ENCODE measurements around the gene GRAMD2A.
A peak's percentile ranks its signal among the peaks of the same experiment; 100 is the strongest.

GRAMD2A gene

DNA sequence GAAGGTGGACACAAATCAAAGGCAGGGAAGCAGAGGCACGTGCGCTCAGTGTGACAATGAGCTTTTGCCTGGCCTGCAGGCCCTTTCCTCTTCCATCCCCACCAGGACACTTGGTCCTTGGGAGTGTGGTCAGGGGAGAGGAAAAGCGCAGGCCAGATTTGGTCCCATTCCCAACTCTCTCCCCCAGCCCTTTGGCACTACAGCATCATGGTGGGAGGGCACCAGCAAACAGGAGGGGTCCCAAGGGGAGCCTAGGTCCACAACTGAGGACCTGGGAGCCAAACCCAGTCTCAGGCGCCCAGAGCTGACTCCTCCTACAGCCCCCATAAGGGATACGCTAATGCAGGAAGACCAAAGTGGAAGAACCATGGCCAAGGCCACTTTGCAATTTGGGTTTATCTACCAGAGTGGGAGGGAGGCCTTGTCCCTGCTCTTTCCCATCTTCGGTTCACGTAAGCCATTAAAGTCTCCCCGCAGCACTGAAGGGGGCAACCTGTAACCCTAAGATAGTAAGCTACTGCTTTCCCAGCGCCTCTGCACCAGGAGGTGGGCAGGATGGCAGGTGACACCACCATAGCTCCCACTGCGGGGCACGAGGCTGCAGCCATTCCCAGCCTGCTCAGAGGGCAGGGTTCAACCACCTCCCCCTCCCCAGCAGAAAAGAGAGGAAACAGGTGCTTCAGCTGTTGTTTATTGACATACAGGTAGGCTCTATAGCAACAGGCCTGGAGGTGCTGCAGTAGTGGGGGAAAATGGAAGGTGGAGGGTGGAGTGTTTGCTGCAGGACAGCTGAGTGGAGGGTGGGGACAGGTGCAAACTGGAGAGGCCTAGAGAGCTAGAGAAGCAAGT is 993 bp upstream of the GRAMD2A start:
- H3K9ac ChIP-seq (ENCODE audit: insufficient read length, low read depth): peak overlapping the region; percentile 33
- H3K27me3 ChIP-seq (ENCODE audit: insufficient read depth, insufficient read length): peaks cover 18% of the 10 kb centered on the region
- H3K9me3 ChIP-seq (ENCODE audit: insufficient read depth, low read length): no peaks in the 10 kb centered on the region
- H3K36me3 ChIP-seq (ENCODE audit: insufficient read depth, insufficient read length, low read length): peaks cover 54% of the 10 kb centered on the region
- TF ChIP-seq YY1 (IDR thresholded peaks at IDR 0.05; ENCODE audit: insufficient read depth, insufficient read length) (no peak), ZNF274 (IDR thresholded peaks at IDR 0.05; ENCODE audit: low read depth, low read length) (no peak), SUZ12 (IDR thresholded peaks at IDR 0.05; ENCODE audit: extremely low read depth, insufficient read depth, insufficient read length) (no peak)
- H3K4me1 ChIP-seq (ENCODE audit: insufficient read depth, insufficient read length): peaks cover 15% of the 10 kb centered on the region
- DNase-seq (ENCODE audit: low read depth, low spot score): no peak
- H3K4me3 ChIP-seq (ENCODE audit: insufficient read length, low read depth): no peak overlapping the region

- TF ChIP-seq SUZ12 (IDR thresholded peaks at IDR 0.05; ENCODE audit: extremely low read depth, insufficient read depth, insufficient read length) (no peak), YY1 (IDR thresholded peaks at IDR 0.05; ENCODE audit: insufficient read depth, insufficient read length) (no peak), ZNF274 (IDR thresholded peaks at IDR 0.05; ENCODE audit: low read depth, low read length) (no peak)
- Histone ChIP-seq H3K9ac (ENCODE audit: insufficient read length, low read depth) (peak overlapping the region; percentile 82), H3K9me3 (ENCODE audit: insufficient read depth, low read length) (no peaks in the 10 kb centered on the region), H3K27me3 (ENCODE audit: insufficient read depth, insufficient read length) (peaks cover 18% of the 10 kb centered on the region), H3K4me3 (ENCODE audit: insufficient read length, low read depth) (peak overlapping the region; percentile 58), H3K4me1 (ENCODE audit: insufficient read depth, insufficient read length) (peaks cover 9% of the 10 kb centered on the region), H3K36me3 (ENCODE audit: insufficient read depth, insufficient read length, low read length) (peaks cover 39% of the 10 kb centered on the region)
- DNase-seq (ENCODE audit: low read depth, low spot score): no peak
Observed at GRCh38 chr15:72197041-72197459, 537 bp downstream of the GRAMD2A start.

- Histone ChIP-seq H3K4me3 (ENCODE audit: insufficient read length, low read depth) (peak overlapping the region; percentile 58), H3K9ac (ENCODE audit: insufficient read length, low read depth) (peak overlapping the region; percentile 82), H3K27me3 (ENCODE audit: insufficient read depth, insufficient read length) (peaks cover 18% of the 10 kb centered on the region), H3K4me1 (ENCODE audit: insufficient read depth, insufficient read length) (peaks cover 9% of the 10 kb centered on the region), H3K36me3 (ENCODE audit: insufficient read depth, insufficient read length, low read length) (peaks cover 34% of the 10 kb centered on the region), H3K9me3 (ENCODE audit: insufficient read depth, low read length) (no peaks in the 10 kb centered on the region)
- no peak for DNase-seq (ENCODE audit: low read depth, low spot score)
- no peak for TF ChIP-seq SUZ12 (IDR thresholded peaks at IDR 0.05; ENCODE audit: extremely low read depth, insufficient read depth, insufficient read length)
- TF ChIP-seq YY1 (IDR thresholded peaks at IDR 0.05; ENCODE audit: insufficient read depth, insufficient read length): no peak
- TF ChIP-seq ZNF274 (IDR thresholded peaks at IDR 0.05; ENCODE audit: low read depth, low read length): no peak
Observed at GRCh38 chr15:72196409-72197040, 1.1 kb downstream of the GRAMD2A start.

- DNase-seq (ENCODE audit: low read depth, low spot score): no peak
- Histone ChIP-seq H3K9ac (ENCODE audit: insufficient read length, low read depth) (peak overlapping the region; percentile 53), H3K4me3 (ENCODE audit: insufficient read length, low read depth) (no peak overlapping the region), H3K36me3 (ENCODE audit: insufficient read depth, insufficient read length, low read length) (peaks cover 19% of the 10 kb centered on the region), H3K27me3 (ENCODE audit: insufficient read depth, insufficient read length) (peaks cover 18% of the 10 kb centered on the region), H3K9me3 (ENCODE audit: insufficient read depth, low read length) (no peaks in the 10 kb centered on the region), H3K4me1 (ENCODE audit: insufficient read depth, insufficient read length) (peaks cover 9% of the 10 kb centered on the region)
- TF ChIP-seq SUZ12 (IDR thresholded peaks at IDR 0.05; ENCODE audit: extremely low read depth, insufficient read depth, insufficient read length) (no peak), YY1 (IDR thresholded peaks at IDR 0.05; ENCODE audit: insufficient read depth, insufficient read length) (no peak), ZNF274 (IDR thresholded peaks at IDR 0.05; ENCODE audit: low read depth, low read length) (no peak)
Observed at GRCh38 chr15:72195101-72195511, 2.5 kb downstream of the GRAMD2A start.

DNA sequence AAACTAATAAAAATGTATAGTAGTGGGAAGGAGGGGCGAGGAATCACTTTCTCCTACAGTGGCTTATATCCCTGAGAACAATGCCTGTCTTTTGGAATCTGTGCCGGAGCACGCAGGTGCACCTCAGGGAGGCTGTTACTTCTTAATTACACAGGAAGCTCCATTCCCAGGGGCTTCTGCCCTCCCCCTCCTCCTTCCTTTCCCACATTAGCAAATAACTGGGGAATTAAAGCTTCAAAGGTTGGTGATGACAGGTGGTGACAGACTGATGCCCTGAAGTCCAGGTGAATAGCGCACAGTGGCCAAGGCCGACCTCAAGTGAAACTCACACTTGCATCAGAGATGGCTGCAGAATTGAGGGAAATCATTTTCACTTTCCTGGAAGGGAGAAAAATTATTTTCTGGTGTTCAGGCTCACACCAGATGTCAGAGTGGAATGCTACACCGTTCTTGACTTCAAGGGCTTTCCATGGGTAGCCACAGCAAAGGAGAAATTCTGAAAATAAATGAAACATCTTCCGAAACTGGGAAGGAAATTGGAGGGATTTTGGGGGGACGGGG is 3.7 kb downstream of the GRAMD2A start:
- TF ChIP-seq SUZ12 (IDR thresholded peaks at IDR 0.05; ENCODE audit: extremely low read depth, insufficient read depth, insufficient read length): no peak
- TF ChIP-seq ZNF274 (IDR thresholded peaks at IDR 0.05; ENCODE audit: low read depth, low read length): no peak
- TF ChIP-seq YY1 (IDR thresholded peaks at IDR 0.05; ENCODE audit: insufficient read depth, insufficient read length): no peak
- no peak overlapping the region for H3K9ac ChIP-seq (ENCODE audit: insufficient read length, low read depth)
- no peaks in the 10 kb centered on the region for H3K9me3 ChIP-seq (ENCODE audit: insufficient read depth, low read length)
- H3K4me3 ChIP-seq (ENCODE audit: insufficient read length, low read depth): no peak overlapping the region
- H3K4me1 ChIP-seq (ENCODE audit: insufficient read depth, insufficient read length): peaks cover 9% of the 10 kb centered on the region
- DNase-seq (ENCODE audit: low read depth, low spot score): no peak
- H3K36me3 ChIP-seq (ENCODE audit: insufficient read depth, insufficient read length, low read length): peaks cover 7% of the 10 kb centered on the region
- H3K27me3 ChIP-seq (ENCODE audit: insufficient read depth, insufficient read length): peaks cover 18% of the 10 kb centered on the region

DNA sequence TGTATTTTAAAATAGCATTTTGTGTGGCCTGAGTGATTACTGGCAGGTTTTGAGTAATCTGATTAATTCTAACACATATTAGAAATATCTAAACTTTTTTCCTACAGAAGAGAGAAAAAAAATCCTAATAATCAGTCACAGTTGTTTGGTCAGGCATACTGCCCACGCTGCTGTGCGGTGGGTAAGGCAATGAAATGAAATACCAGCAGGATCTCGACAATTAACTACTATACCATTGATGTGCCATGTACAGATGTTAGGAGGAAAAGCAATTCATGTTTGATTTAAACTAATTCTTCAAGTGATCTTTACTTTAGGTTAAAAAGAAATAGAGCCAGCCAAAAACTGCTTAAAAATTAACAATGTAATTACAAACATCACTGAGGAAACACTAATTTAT is 5.2 kb downstream of the GRAMD2A start:
- Histone ChIP-seq H3K9ac (ENCODE audit: insufficient read length, low read depth) (no peak overlapping the region), H3K9me3 (ENCODE audit: insufficient read depth, low read length) (no peaks in the 10 kb centered on the region), H3K4me3 (ENCODE audit: insufficient read length, low read depth) (no peak overlapping the region), H3K27me3 (ENCODE audit: insufficient read depth, insufficient read length) (peaks cover 17% of the 10 kb centered on the region), H3K4me1 (ENCODE audit: insufficient read depth, insufficient read length) (peaks cover 3% of the 10 kb centered on the region), H3K36me3 (ENCODE audit: insufficient read depth, insufficient read length, low read length) (no peaks in the 10 kb centered on the region)
- TF ChIP-seq SUZ12 (IDR thresholded peaks at IDR 0.05; ENCODE audit: extremely low read depth, insufficient read depth, insufficient read length): no peak
- TF ChIP-seq YY1 (IDR thresholded peaks at IDR 0.05; ENCODE audit: insufficient read depth, insufficient read length): no peak
- TF ChIP-seq ZNF274 (IDR thresholded peaks at IDR 0.05; ENCODE audit: low read depth, low read length): no peak
- DNase-seq (ENCODE audit: low read depth, low spot score): no peak

All from NT2/D1 (cell line).